Activated naive CD4-positive, alpha-beta T cell treated with anti-CD3 and anti-CD28 coated beads, Interleukin-2, amount 50 U/mL, for 24 hours (primary cell): ENCODE data around the gene BMP5.

Experiments
- H3K27ac Mint-ChIP-seq: one replicate; pipeline ENCODE4 v1.8.0; 2021; ENCODE audit warnings: mild to moderate bottlenecking, mixed read lengths
- H3K27me3 Mint-ChIP-seq: one replicate; pipeline ENCODE4 v1.8.0; 2021; ENCODE audit warnings: mixed read lengths
- H3K36me3 Mint-ChIP-seq: one replicate; pipeline ENCODE4 v1.8.0; 2021; ENCODE audit warnings: mixed read lengths
- H3K4me1 Mint-ChIP-seq: one replicate; pipeline ENCODE4 v1.8.0; 2021; ENCODE audit warnings: mixed read lengths
- H3K4me3 Mint-ChIP-seq: one replicate; pipeline ENCODE4 v1.8.0; 2021; ENCODE audit warnings: mild to moderate bottlenecking, mixed read lengths
- H3K9me3 Mint-ChIP-seq: one replicate; pipeline ENCODE4 v1.8.0; 2021; ENCODE audit warnings: mixed read lengths

BMP5 gene

DNA sequence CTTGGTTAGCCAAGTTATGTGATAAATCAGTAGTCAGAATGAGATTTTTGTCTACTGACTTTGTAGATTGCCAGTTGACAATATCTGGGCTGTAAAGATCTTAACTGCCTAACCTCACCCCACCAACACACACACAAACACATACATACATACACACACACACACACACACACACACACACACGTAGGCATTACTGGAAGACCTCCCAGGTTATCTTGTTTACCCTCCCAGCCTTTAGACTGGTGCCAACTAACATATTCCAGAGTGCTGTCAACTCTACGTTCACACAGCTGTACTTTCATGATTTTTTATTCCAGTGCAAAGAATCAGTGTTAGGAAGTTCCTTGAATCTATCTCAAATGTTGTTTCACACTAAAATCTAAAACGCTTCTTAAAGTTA lies 38.9 kb downstream of the BMP5 start:
- H3K4me3 Mint-ChIP-seq, result no peak overlapping the region
- no peaks in the 10 kb centered on the region for H3K9me3 Mint-ChIP-seq
- H3K27ac Mint-ChIP-seq, result no peak overlapping the region
- H3K36me3 Mint-ChIP-seq, result no peaks in the 10 kb centered on the region
- H3K27me3 Mint-ChIP-seq, result no peaks in the 10 kb centered on the region
- no peaks in the 10 kb centered on the region for H3K4me1 Mint-ChIP-seq

DNA sequence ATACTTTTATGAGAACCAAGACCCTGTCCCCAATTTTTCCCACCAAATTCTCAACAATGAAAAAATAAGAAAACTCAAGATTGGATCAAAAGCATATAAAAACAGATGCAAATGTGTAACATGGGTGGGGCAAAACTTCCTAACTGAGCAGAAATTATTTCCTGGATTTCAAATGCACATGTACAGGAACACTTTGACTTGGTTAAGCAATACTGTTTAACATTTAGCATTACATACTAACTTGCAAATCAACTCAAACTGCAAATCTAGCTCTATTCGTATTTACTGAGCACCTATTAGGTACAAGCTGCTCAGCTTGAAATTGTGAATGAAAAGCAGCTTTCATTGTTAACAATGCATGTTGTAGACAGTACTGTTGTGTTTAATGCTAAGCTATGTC lies 40.2 kb downstream of the BMP5 start:
- no peaks in the 10 kb centered on the region for H3K36me3 Mint-ChIP-seq
- no peak overlapping the region for H3K4me3 Mint-ChIP-seq
- no peak overlapping the region for H3K27ac Mint-ChIP-seq
- no peaks in the 10 kb centered on the region for H3K9me3 Mint-ChIP-seq
- H3K4me1 Mint-ChIP-seq, result no peaks in the 10 kb centered on the region
- no peaks in the 10 kb centered on the region for H3K27me3 Mint-ChIP-seq

DNA sequence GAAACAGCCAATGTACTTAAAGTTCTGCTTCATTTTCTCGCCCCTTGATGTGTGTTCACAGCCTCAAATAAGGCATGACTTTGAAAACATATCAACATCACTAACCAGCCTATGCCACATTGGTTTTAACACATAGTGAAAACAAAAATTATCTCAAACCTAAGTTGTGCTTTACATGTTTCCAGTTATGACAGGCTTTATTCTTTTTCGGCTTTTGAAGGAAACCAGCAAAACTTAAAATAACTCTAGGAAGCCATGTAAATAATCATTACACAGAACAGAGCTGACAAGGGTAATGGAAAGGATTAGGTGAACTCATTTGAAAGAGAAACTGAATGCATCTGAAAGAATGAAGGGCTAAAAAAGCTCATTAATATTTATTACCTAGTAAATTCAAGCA lies 42.1 kb downstream of the BMP5 start:
- Mint-ChIP-seq H3K9me3 (no peaks in the 10 kb centered on the region), H3K4me1 (no peaks in the 10 kb centered on the region), H3K27ac (no peak overlapping the region), H3K4me3 (no peak overlapping the region), H3K36me3 (no peaks in the 10 kb centered on the region), H3K27me3 (no peaks in the 10 kb centered on the region)

DNA sequence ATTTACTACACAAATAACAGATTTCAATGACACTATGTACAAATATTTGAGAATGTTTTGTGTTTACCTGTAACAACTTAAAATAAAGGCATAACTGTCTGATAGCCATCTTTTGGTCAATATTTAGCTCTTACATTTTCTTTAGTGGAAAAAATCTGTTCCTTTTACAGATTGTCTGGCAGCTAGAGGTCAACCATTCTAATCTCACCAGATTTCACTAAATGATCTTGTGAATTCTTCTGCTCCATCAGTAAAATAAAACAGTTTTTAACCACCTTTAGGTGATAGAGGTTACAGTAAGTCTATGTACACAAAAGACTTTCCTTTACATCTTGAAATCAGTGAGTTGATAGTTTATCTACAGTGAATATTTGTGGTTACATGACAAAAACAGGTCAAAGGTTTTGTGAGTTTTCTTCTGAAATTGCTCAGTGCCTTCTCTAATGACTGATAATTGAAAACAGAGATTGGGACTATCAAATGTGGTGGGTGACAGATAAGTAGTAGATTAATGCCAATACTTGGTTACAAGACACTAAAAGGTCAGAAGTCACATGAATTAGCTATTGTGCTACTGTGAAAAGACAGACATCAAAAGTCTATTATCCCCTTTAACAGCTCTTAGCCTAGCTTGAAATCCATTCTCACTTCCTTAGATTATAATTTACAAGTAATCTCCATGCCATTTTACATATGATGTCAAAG lies 47.4 kb downstream of the BMP5 start:
- Mint-ChIP-seq H3K4me1 (no peaks in the 10 kb centered on the region), H3K36me3 (no peaks in the 10 kb centered on the region), H3K27me3 (no peaks in the 10 kb centered on the region), H3K27ac (no peak overlapping the region), H3K4me3 (no peak overlapping the region), H3K9me3 (peaks cover 6% of the 10 kb centered on the region)

DNA sequence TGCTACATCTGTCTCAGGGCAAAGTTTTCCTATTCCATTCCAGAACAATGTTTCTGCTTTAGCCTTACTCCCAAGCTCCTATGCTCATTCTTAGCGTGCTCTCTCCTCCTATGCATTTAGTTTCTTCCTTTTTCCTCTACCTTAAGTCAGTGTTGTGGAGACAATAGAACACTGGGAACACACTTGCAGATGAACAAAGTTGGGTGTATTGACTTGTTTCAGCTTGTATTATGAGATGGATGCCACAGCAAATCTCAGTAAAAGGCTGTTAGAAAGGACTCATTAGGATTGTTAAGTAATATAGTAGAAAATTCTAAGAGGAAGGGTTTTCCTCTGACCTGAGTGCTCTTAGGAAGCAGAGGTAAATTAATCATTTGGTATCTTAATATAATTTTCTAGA lies 48.4 kb downstream of the BMP5 start:
- H3K4me1 Mint-ChIP-seq, result no peaks in the 10 kb centered on the region
- no peaks in the 10 kb centered on the region for H3K36me3 Mint-ChIP-seq
- H3K27me3 Mint-ChIP-seq, result no peaks in the 10 kb centered on the region
- peaks cover 6% of the 10 kb centered on the region for H3K9me3 Mint-ChIP-seq
- no peak overlapping the region for H3K4me3 Mint-ChIP-seq
- no peak overlapping the region for H3K27ac Mint-ChIP-seq

DNA sequence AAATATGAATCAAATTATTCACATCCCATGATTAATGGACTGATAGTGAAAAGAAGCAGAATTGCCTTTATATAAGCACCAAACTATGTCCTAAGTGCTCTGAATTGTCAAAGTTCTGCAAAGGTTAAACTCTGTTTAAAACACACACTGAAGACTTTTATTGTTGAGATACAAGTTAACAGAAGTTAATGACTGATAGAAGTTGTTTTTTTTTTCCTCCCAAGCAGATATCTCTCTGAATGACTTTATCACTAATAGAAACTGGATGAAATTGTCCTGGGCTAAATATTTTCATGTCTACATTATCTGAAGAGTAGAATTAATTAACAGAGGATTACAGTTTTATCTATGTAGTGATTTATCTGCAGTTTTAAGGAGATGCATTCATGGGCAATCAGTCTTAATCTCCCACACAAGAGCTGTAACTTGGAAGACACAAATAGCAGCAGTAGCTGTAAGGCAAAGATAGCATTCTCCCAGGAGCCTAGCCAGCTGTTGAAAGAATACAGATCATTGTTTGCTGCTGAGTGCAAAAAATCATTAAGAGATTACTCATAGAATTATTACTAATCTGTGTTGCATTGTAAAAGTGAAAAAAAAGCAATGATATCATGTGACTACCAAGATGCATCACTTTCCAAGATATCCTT lies 49.9 kb downstream of the BMP5 start:
- H3K27me3 Mint-ChIP-seq, result no peaks in the 10 kb centered on the region
- no peak overlapping the region for H3K4me3 Mint-ChIP-seq
- no peaks in the 10 kb centered on the region for H3K4me1 Mint-ChIP-seq
- peaks cover 6% of the 10 kb centered on the region for H3K9me3 Mint-ChIP-seq
- H3K27ac Mint-ChIP-seq, result no peak overlapping the region
- H3K36me3 Mint-ChIP-seq, result no peaks in the 10 kb centered on the region

DNA sequence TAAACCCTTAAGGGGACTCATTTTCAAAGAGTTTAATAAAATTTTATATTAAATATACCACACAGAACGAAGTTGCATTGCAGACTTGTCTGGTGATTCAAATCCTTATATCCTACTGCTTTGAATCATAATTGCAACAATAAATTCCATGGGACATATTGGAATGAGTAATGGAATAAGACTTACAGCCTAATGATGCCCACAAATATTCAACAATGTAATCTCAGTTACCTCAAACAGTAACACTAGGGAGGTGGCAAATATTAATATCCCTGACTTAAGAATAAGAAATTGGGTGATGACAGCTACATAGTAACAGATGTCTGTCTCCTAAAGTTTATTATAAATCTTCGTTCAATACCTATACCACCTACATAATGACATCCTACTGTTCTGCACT lies 52.6 kb downstream of the BMP5 start:
- H3K4me3 Mint-ChIP-seq, result no peak overlapping the region
- H3K36me3 Mint-ChIP-seq, result no peaks in the 10 kb centered on the region
- H3K9me3 Mint-ChIP-seq, result peaks cover 6% of the 10 kb centered on the region
- no peaks in the 10 kb centered on the region for H3K4me1 Mint-ChIP-seq
- no peaks in the 10 kb centered on the region for H3K27me3 Mint-ChIP-seq
- no peak overlapping the region for H3K27ac Mint-ChIP-seq

DNA sequence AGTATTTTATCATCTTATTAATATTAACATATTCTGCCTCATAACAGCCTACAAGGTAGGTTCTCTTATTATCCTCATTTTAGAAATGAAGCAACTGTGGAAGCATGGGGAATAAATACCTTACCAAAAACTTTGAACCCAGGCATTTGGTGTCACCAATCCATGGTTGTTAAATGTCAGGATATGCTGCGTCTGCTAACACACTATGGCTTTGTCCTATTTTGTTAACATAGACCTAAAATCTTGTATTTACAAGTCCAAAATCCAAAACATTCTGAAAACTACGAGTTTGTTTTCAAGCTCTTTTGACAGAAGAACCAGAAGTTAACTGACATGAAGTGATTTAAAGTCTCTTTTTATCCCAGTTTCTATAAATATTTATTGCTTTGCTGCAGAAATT lies 53.4 kb downstream of the BMP5 start:
- peaks cover 4% of the 10 kb centered on the region for H3K9me3 Mint-ChIP-seq
- no peak overlapping the region for H3K4me3 Mint-ChIP-seq
- H3K27me3 Mint-ChIP-seq, result no peaks in the 10 kb centered on the region
- H3K27ac Mint-ChIP-seq, result no peak overlapping the region
- no peaks in the 10 kb centered on the region for H3K4me1 Mint-ChIP-seq
- H3K36me3 Mint-ChIP-seq, result no peaks in the 10 kb centered on the region

DNA sequence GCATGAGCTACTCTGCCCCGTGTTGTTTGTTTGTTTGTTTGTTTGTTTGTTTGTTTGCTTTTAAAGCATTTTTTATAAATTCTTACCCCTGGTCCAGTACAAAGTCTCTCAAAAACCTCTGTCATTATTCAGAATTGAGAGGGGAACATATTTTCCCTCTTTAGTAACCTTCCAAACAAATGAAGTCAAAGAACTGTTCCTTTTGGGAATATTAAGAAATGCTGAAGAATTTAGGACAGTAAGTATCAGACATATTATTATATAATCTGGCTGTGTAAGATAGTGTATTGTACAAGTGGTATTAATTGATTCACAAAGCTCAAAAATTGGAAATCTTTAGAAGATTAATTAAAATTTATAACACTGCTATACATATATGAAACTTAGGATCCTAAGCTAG lies 54.7 kb downstream of the BMP5 start:
- Mint-ChIP-seq H3K9me3 (no peaks in the 10 kb centered on the region), H3K4me1 (no peaks in the 10 kb centered on the region), H3K27ac (no peak overlapping the region), H3K36me3 (no peaks in the 10 kb centered on the region), H3K27me3 (no peaks in the 10 kb centered on the region), H3K4me3 (no peak overlapping the region)

DNA sequence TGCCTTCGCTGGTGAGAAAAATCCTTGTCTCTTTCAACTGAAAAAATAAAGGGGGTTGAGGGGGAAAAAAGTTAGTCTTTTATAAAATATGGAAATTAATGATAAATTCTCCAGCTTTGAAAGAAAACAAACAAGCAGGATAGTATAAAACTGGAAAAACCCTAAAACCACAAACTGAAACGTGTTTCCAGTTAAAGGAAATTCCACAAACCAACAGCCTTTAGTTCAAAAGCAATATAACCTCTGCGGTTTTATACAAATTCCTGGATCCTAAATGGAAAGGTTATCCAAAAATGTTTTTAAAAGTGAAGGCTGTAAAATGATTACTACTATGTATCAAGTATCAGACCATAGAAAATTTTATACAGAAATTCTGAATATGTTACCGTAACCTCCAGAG lies 55.6 kb downstream of the BMP5 start:
- Mint-ChIP-seq H3K4me1 (no peaks in the 10 kb centered on the region), H3K4me3 (no peak overlapping the region), H3K27ac (no peak overlapping the region), H3K36me3 (no peaks in the 10 kb centered on the region), H3K27me3 (no peaks in the 10 kb centered on the region), H3K9me3 (no peaks in the 10 kb centered on the region)

DNA sequence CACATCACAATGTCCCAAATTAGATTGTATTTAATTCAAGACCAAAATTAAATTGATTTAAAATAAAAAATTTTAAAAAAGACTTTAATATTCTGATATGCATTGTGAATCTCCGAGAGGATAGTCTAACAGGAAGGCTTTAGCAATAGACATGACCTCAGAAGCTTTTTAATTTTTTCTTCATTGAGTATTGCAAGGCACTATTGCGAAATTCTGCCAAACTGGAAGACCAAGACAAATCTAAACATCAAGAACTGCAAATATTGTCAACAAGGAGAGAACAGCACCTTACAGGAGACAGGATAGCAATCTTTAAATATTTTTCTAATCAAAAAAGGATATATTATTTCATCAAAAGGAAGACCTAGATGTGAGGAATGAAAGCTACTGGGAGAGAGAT lies 56.9 kb downstream of the BMP5 start:
- Mint-ChIP-seq H3K27ac (no peak overlapping the region), H3K9me3 (no peaks in the 10 kb centered on the region), H3K4me3 (no peak overlapping the region), H3K27me3 (no peaks in the 10 kb centered on the region), H3K4me1 (no peaks in the 10 kb centered on the region), H3K36me3 (no peaks in the 10 kb centered on the region)

DNA sequence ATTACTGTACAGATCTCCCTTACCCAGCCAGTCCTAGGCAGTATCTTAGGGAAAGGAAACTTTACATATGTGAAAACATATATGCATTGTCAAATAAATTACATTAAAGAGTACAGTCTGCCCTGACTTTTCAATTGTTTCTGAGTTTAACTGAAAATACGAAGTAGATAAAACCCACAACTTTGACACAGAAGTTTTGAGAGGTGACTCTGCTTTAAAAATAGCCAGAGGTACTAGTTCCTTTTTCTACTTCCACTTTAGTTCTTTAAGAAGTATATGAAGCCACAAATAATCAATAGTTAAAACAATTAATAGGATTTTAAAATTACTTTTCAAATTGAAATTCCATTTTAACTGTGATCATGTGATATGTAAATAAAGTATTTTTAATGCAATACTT lies 62.9 kb downstream of the BMP5 start:
- H3K4me3 Mint-ChIP-seq, result no peak overlapping the region
- no peaks in the 10 kb centered on the region for H3K9me3 Mint-ChIP-seq
- H3K27me3 Mint-ChIP-seq, result no peaks in the 10 kb centered on the region
- H3K4me1 Mint-ChIP-seq, result no peaks in the 10 kb centered on the region
- no peaks in the 10 kb centered on the region for H3K36me3 Mint-ChIP-seq
- H3K27ac Mint-ChIP-seq, result no peak overlapping the region

DNA sequence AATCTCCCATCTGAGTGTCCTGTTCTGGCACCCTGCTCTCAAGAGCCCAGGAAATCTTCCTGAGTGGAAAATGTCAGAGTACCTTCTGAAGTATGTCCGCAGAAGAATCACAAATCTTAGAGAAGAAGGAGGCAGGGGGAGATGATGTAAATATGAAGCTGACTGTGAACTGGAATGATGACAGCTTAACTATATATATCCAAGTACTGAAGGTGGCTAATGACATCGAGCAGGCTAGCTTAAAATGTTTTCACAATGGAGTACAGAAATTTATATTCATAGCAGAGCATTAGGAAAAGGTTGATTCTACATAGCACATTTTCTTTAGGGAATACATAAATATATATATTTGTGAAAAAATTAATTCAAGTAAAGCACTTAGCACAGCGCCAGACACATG lies 64.3 kb downstream of the BMP5 start:
- Mint-ChIP-seq H3K4me3 (no peak overlapping the region), H3K36me3 (no peaks in the 10 kb centered on the region), H3K4me1 (no peaks in the 10 kb centered on the region), H3K27ac (no peak overlapping the region), H3K27me3 (no peaks in the 10 kb centered on the region), H3K9me3 (no peaks in the 10 kb centered on the region)

DNA sequence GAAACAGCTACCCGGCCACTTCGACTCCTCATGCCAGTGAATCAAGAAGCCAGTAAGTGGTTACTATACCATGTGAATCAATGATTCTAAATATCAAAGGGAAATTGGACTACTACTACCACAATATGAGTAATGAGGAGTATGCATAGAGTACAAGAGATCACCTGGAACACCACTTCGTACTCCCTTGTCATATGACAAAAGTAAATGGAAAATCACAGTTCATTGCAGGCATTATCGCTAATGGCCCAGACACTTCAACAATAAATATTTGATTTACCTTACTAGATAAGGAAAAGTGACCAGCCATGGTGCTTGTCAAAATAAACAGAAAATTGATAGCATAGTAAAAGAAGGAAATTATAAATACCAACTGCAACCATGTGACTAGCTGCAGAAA lies 73.1 kb downstream of the BMP5 start:
- no peaks in the 10 kb centered on the region for H3K27me3 Mint-ChIP-seq
- H3K27ac Mint-ChIP-seq, result no peak overlapping the region
- peaks cover 8% of the 10 kb centered on the region for H3K9me3 Mint-ChIP-seq
- H3K36me3 Mint-ChIP-seq, result no peaks in the 10 kb centered on the region
- H3K4me1 Mint-ChIP-seq, result no peaks in the 10 kb centered on the region
- H3K4me3 Mint-ChIP-seq, result no peak overlapping the region

DNA sequence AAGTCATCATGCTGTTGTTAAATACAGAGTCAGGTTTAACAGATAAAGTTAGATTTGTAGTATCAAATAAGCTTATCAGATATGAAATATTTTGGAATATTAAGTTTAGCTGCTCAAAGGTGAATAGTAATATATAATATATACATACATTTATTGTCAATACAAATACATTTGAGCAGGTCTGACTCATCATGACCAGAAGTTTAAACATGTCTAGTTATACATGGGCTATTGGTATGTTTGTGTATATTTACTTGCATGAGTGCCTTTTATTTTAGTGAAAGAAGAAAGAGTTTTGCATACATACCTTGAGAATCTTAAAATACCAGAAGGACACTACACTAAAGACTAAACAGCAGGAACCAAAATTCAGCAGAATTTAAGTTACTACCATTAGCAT lies 76.8 kb downstream of the BMP5 start:
- peaks cover 6% of the 10 kb centered on the region for H3K9me3 Mint-ChIP-seq
- no peaks in the 10 kb centered on the region for H3K36me3 Mint-ChIP-seq
- H3K4me3 Mint-ChIP-seq, result no peak overlapping the region
- H3K27ac Mint-ChIP-seq, result no peak overlapping the region
- H3K27me3 Mint-ChIP-seq, result no peaks in the 10 kb centered on the region
- no peaks in the 10 kb centered on the region for H3K4me1 Mint-ChIP-seq

DNA sequence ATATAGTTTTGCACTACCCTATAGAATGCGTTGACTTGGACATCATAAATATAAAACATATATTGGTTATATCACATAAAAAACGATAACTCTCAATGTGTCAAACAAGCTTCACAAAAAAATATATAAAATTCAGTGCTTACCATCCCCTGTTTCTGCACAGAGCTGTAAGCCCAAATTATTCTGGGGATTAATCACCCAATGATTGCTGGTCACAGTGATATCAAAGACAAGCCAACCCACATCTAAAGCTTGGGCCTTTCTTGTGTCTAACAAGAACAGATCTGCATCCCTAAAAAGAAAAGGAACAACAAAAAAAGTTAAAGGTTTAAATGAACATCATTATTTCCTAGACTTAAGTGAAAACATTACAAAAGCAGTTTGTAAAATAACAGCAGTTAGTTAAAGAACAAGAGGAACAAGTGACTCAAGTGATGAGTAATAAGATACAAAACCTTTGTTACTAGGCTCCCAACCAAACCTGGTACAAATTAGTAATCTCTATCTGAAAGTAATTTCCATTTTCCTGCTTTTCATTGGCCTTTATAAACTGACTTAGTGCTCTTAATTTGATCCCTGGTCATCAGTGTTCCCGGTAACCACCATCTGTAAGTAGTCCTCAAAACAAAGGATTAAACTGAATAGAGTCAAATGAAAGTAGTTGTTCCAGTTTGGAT lies 81.1 kb downstream of the BMP5 start:
- Mint-ChIP-seq H3K27ac (no peak overlapping the region), H3K27me3 (no peaks in the 10 kb centered on the region), H3K4me1 (no peaks in the 10 kb centered on the region), H3K4me3 (no peak overlapping the region), H3K9me3 (peaks cover 6% of the 10 kb centered on the region), H3K36me3 (no peaks in the 10 kb centered on the region)
